H9 (cell line): ENCODE data around the gene REC114. TPM values are rescaled to one million over a fixed set of nuclear protein-coding genes. Genes with fewer than 3 reads are reported as not detected.

ENCODE experiments used
- DNase-seq: peaks from one replicate; pipeline ENCODE4 v3.0.0-alpha.2; 2017
- H2AFZ ChIP-seq: one replicate; pipeline ENCODE4 v1.6.1; 2013; ENCODE audit warnings: mild to moderate bottlenecking, low read length, control low read depth, moderate library complexity
- H2AK5ac ChIP-seq: 2 replicates; pipeline ENCODE4 v1.6.1; 2013; ENCODE audit warnings: low read length, control low read depth, mixed read lengths; ENCODE audit not compliant: insufficient read length
- H2BK120ac ChIP-seq: one replicate; pipeline ENCODE4 v1.6.1; 2013; ENCODE audit warnings: low read depth, mild to moderate bottlenecking, low read length, control low read depth, inconsistent platforms; ENCODE audit not compliant: poor library complexity, severe bottlenecking
- H2BK12ac ChIP-seq: 2 replicates; pipeline ENCODE4 v1.6.1; 2013; ENCODE audit warnings: low read length, control low read depth, mixed read lengths, low read depth; ENCODE audit not compliant: insufficient read length
- H2BK15ac ChIP-seq: 2 replicates; pipeline ENCODE4 v1.6.1; 2013; ENCODE audit warnings: low read depth, low read length, control low read depth
- H2BK20ac ChIP-seq: one replicate; pipeline ENCODE4 v1.6.1; 2013; ENCODE audit warnings: low read depth, mild to moderate bottlenecking, low read length, control low read depth, inconsistent platforms; ENCODE audit not compliant: poor library complexity, severe bottlenecking
- H2BK5ac ChIP-seq: 2 replicates; pipeline ENCODE4 v1.6.1; 2013; ENCODE audit warnings: low read length, control low read depth, mixed read lengths; ENCODE audit not compliant: insufficient read length
- H3K14ac ChIP-seq: 2 replicates; pipeline ENCODE4 v1.6.1; 2013; ENCODE audit warnings: low read length, control low read depth; ENCODE audit not compliant: insufficient read depth
- H3K18ac ChIP-seq: 2 replicates; pipeline ENCODE4 v1.6.1; 2013; ENCODE audit warnings: low read depth, mild to moderate bottlenecking, mixed read lengths, low read length, control low read depth; ENCODE audit not compliant: insufficient read length
- H3K23ac ChIP-seq: 2 replicates; pipeline ENCODE4 v1.6.1; 2013; ENCODE audit warnings: low read length, control low read depth, mixed read lengths, low read depth; ENCODE audit not compliant: insufficient read length
- H3K23me2 ChIP-seq: 2 replicates; pipeline ENCODE4 v1.6.1; 2013; ENCODE audit warnings: low read depth, mild to moderate bottlenecking, mixed read lengths, low read length, control low read depth; ENCODE audit not compliant: insufficient read length, poor library complexity, severe bottlenecking
- H3K27ac ChIP-seq: 2 replicates; pipeline ENCODE4 v1.5.1; 2013; ENCODE audit warnings: low read length, control low read depth, mixed read lengths, low read depth; ENCODE audit not compliant: insufficient read length
- H3K27me3 ChIP-seq: 2 replicates; pipeline ENCODE4 v1.6.1; 2013; ENCODE audit warnings: low read length, control low read depth, inconsistent platforms; ENCODE audit not compliant: insufficient read depth
- H3K4ac ChIP-seq: 2 replicates; pipeline ENCODE4 v1.6.1; 2013; ENCODE audit warnings: low read depth, mild to moderate bottlenecking, control low read depth, inconsistent platforms, low read length, moderate library complexity
- H3K4me1 ChIP-seq: 2 replicates; pipeline ENCODE4 v1.6.1; 2013; ENCODE audit warnings: low read length, control low read depth, inconsistent platforms; ENCODE audit not compliant: insufficient read depth
- H3K4me2 ChIP-seq: 2 replicates; pipeline ENCODE4 v1.6.1; 2013; ENCODE audit warnings: low read length, control low read depth, mixed read lengths; ENCODE audit not compliant: insufficient read length, insufficient read depth
- H3K56ac ChIP-seq: 2 replicates; pipeline ENCODE4 v1.6.1; 2013; ENCODE audit warnings: low read depth, mild to moderate bottlenecking, mixed read lengths, low read length, control low read depth; ENCODE audit not compliant: insufficient read length
- H3K79me1 ChIP-seq: 2 replicates; pipeline ENCODE4 v1.6.1; 2013; ENCODE audit warnings: low read depth, mild to moderate bottlenecking, moderate library complexity, low read length, control low read depth, inconsistent platforms; ENCODE audit not compliant: insufficient read depth, poor library complexity, severe bottlenecking
- H3K79me2 ChIP-seq: 2 replicates; pipeline ENCODE4 v1.6.1; 2013; ENCODE audit warnings: low read length, control low read depth, inconsistent platforms; ENCODE audit not compliant: insufficient read depth
- H3K9ac ChIP-seq: 2 replicates; pipeline ENCODE4 v1.6.1; 2013; ENCODE audit warnings: low read length, control low read depth, mixed read lengths; ENCODE audit not compliant: insufficient read length; ENCODE audit errors: extremely low read depth
- H3K9me3 ChIP-seq: one replicate; pipeline ENCODE4 v1.6.1; 2013; ENCODE audit warnings: low read depth, low read length, inconsistent platforms; ENCODE audit not compliant: control insufficient read depth
- H3T11ph ChIP-seq: one replicate; pipeline ENCODE4 v1.6.1; 2013; ENCODE audit warnings: mild to moderate bottlenecking, low read length, control low read depth, inconsistent platforms
- H4K20me1 ChIP-seq: one replicate; pipeline ENCODE4 v1.6.1; 2013; ENCODE audit not compliant: control insufficient read depth, insufficient read length, insufficient read depth
- H4K5ac ChIP-seq: 2 replicates; pipeline ENCODE4 v1.6.1; 2013; ENCODE audit warnings: low read depth, mild to moderate bottlenecking, mixed read lengths, low read length, control low read depth; ENCODE audit not compliant: insufficient read length
- H4K8ac ChIP-seq: replicated peaks from 2 replicates; pipeline ENCODE4 v1.6.1; 2013; ENCODE audit warnings: low read length, control low read depth, mixed read lengths, low read depth; ENCODE audit not compliant: insufficient read length
- H4K91ac ChIP-seq: 2 replicates; pipeline ENCODE4 v1.6.1; 2013; ENCODE audit warnings: low read depth, mild to moderate bottlenecking, moderate library complexity, mixed read lengths, low read length, control low read depth; ENCODE audit not compliant: insufficient read length
- H3K27ac Mint-ChIP-seq, 3 experiments: 2 replicates in 2 of 3; 3 replicates in 1 of 3; pipeline ENCODE4 v1.8.0; 2020 to 2021; ENCODE audit warnings: mixed read lengths in 3 of 3, mild to moderate bottlenecking in 1 of 3, moderate library complexity in 1 of 3
- H3K27me3 Mint-ChIP-seq: 2 replicates; pipeline ENCODE4 v1.8.0; 2021; ENCODE audit warnings: low read depth, mild to moderate bottlenecking, moderate library complexity, mixed read lengths
- H3K36me3 Mint-ChIP-seq, 3 experiments: 2 replicates in 2 of 3; 3 replicates in 1 of 3; pipeline ENCODE4 v1.8.0; 2020 to 2021; ENCODE audit warnings: low read depth in 3 of 3, mixed read lengths in 3 of 3; ENCODE audit not compliant: insufficient read depth in 1 of 3
- H3K4me1 Mint-ChIP-seq, 2 experiments: 2 replicates each; pipeline ENCODE4 v1.8.0; 2020; ENCODE audit warnings: mixed read lengths in 2 of 2
- H3K4me3 Mint-ChIP-seq, 2 experiments: 2 replicates in 1 of 2; 3 replicates in 1 of 2; pipeline ENCODE4 v1.8.0; 2020 to 2021; ENCODE audit warnings: mild to moderate bottlenecking in 2 of 2, mixed read lengths in 2 of 2, moderate library complexity in 1 of 2
- H3K9me3 Mint-ChIP-seq, 2 experiments: 2 replicates in 1 of 2; 3 replicates in 1 of 2; pipeline ENCODE4 v1.8.0; 2020; ENCODE audit warnings: mild to moderate bottlenecking in 2 of 2, mixed read lengths in 2 of 2, moderate library complexity in 1 of 2
- WGBS: extraction: QIAGEN DNeasy Blood & Tissue Kit; methylation state at CpG from one replicate; pipeline ENCODE4 v1.1.7; 2013; ENCODE audit warnings: missing lambda C conversion rate, low lambda C conversion rate, mixed read lengths; ENCODE audit not compliant: insufficient read length; ENCODE audit errors: extremely low coverage; 5-methylcytosine and 5-hydroxymethylcytosine counted together
- total RNA-seq: library from RNA; stranded (reverse); gene quantifications from 2 replicates; pipeline ENCODE4 v1.2.1, GENCODE V29; 2021
- TF ChIP-seq, protein P1 (sequence below): fragments of 200-600 bp; sonication (generic); conservative IDR thresholded peaks from 3 replicates; pipeline ENCODE4 v1.8.0; 2021; ENCODE audit warnings: antibody characterized with exemption, mild to moderate bottlenecking

Gene REC114
- total RNA-seq, 1 experiment from 2014 or later = not detected

DNA sequence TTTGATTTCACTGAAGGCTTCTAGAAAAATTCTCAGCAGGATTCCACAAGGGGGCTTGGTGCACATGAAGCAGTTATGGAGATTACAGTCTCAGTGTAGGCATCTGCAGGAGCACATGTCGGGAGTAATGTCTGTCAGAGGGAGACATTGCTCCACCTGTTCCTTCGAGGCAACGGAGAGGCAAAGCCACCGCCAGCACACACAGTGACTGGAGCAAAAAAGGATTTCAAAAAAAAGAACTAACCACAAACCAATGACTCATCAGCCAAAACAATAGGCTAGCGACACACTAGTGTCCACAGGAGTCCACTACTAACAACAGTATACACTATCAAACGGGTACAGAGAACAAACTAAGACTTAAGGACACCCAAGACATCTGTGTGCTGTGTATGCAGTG is 121.3 kb downstream of the REC114 start:
- H4K8ac ChIP-seq = no peak overlapping the region
- no peak overlapping the region for H3K23ac ChIP-seq
- H3K18ac ChIP-seq = no peak overlapping the region
- H3K27ac ChIP-seq = no peak overlapping the region
- H4K5ac ChIP-seq = no peak overlapping the region
- H2BK12ac ChIP-seq = no peak overlapping the region
- Mint-ChIP-seq H3K9me3 (no peaks in the 10 kb centered on the region), H3K27me3 (no peaks in the 10 kb centered on the region), H3K27ac (peak overlapping the region in 1 of 3 experiments; percentile 32; a peak in 1 of 7 replicates), H3K4me1 (no peaks in the 10 kb centered on the region), H3K4me3 (no peak overlapping the region), H3K36me3 (peaks cover under 1 to 60% (median 41%) of the 10 kb centered on the region in 3 experiments; a peak in 6 of 7 replicates)
- no peak overlapping the region for H3T11ph ChIP-seq
- no peak for DNase-seq
- no peak overlapping the region for H3K14ac ChIP-seq
- H2BK20ac ChIP-seq = no peak overlapping the region
- no peaks in the 10 kb centered on the region; the same call in 1 of the 2 replicates for H3K79me2 ChIP-seq
- no peak overlapping the region for H3K9ac ChIP-seq
- H3K4ac ChIP-seq = no peak overlapping the region
- H2BK5ac ChIP-seq = no peak overlapping the region
- H4K20me1 ChIP-seq = no peaks in the 10 kb centered on the region
- H3K4me2 ChIP-seq = no peak overlapping the region
- no peak overlapping the region for H3K56ac ChIP-seq
- no peak overlapping the region for H4K91ac ChIP-seq
- H3K9me3 ChIP-seq = no peaks in the 10 kb centered on the region
- H3K4me1 ChIP-seq = no peaks in the 10 kb centered on the region
- no peaks in the 10 kb centered on the region for H3K23me2 ChIP-seq
- TF ChIP-seq, protein P1, sequence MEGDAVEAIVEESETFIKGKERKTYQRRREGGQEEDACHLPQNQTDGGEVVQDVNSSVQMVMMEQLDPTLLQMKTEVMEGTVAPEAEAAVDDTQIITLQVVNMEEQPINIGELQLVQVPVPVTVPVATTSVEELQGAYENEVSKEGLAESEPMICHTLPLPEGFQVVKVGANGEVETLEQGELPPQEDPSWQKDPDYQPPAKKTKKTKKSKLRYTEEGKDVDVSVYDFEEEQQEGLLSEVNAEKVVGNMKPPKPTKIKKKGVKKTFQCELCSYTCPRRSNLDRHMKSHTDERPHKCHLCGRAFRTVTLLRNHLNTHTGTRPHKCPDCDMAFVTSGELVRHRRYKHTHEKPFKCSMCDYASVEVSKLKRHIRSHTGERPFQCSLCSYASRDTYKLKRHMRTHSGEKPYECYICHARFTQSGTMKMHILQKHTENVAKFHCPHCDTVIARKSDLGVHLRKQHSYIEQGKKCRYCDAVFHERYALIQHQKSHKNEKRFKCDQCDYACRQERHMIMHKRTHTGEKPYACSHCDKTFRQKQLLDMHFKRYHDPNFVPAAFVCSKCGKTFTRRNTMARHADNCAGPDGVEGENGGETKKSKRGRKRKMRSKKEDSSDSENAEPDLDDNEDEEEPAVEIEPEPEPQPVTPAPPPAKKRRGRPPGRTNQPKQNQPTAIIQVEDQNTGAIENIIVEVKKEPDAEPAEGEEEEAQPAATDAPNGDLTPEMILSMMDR = no peak
- no peak overlapping the region for H2AFZ ChIP-seq
- no peak overlapping the region for H2AK5ac ChIP-seq
- H2BK120ac ChIP-seq = no peak overlapping the region
- no peaks in the 10 kb centered on the region for H3K79me1 ChIP-seq
- H2BK15ac ChIP-seq = no peak overlapping the region
- WGBS = no CpG with 5 or more reads among the region's 6 CpGs
- no peaks in the 10 kb centered on the region for H3K27me3 ChIP-seq
